Loucy (cell line): ENCODE measurements around the gene PCSK5.

Source experiments
- EZH2phosphoT487 ChIP-seq: fragments of 200-600 bp; IDR thresholded peaks from 2 replicates; pipeline ENCODE4 v1.6.1; 2018; ENCODE audit warnings: antibody characterized with exemption, mild to moderate bottlenecking, moderate library complexity, borderline replicate concordance
- TF ChIP-seq, protein P1 (sequence below): fragments of 200-600 bp; sonication (generic); conservative IDR thresholded peaks from 2 replicates; pipeline ENCODE4 v1.5.1; 2014; ENCODE audit warnings: mild to moderate bottlenecking, antibody characterized with exemption, low read length

DNA sequence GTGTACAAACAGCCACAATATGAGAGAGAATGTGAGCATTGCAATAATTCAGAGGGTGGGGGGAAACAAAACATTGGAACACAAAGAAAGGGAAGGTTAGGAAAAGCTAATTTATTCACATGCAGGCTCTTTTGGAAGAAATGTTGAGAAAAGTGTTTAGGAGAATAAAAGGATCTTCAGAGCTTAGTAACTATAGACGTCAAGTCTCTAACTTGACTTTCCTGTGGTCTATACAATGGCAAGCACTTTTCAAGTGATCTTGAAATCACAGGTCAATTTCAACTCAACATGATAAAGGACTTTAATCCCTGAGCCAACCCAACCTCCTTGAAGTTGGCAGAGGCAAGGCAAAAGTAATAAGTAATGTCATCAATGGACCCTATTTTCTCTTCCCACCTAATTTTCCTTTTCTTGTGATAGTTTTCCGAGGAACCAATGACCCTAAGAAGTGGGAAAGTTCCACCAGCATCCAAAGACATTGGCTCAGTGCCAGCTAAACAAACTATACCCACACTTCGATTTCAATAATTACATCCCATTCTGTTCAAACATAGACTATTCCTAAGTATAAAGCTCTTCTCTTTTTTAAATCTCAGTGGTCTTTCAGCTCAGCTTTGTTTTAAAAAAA, 480.0 kb downstream of the PCSK5 start:
- TF ChIP-seq, protein P1, sequence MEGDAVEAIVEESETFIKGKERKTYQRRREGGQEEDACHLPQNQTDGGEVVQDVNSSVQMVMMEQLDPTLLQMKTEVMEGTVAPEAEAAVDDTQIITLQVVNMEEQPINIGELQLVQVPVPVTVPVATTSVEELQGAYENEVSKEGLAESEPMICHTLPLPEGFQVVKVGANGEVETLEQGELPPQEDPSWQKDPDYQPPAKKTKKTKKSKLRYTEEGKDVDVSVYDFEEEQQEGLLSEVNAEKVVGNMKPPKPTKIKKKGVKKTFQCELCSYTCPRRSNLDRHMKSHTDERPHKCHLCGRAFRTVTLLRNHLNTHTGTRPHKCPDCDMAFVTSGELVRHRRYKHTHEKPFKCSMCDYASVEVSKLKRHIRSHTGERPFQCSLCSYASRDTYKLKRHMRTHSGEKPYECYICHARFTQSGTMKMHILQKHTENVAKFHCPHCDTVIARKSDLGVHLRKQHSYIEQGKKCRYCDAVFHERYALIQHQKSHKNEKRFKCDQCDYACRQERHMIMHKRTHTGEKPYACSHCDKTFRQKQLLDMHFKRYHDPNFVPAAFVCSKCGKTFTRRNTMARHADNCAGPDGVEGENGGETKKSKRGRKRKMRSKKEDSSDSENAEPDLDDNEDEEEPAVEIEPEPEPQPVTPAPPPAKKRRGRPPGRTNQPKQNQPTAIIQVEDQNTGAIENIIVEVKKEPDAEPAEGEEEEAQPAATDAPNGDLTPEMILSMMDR, result no peak
- no peak for TF ChIP-seq EZH2phosphoT487
